ENCODE measurements around the gene KTN1.

KTN1 gene, protein sequence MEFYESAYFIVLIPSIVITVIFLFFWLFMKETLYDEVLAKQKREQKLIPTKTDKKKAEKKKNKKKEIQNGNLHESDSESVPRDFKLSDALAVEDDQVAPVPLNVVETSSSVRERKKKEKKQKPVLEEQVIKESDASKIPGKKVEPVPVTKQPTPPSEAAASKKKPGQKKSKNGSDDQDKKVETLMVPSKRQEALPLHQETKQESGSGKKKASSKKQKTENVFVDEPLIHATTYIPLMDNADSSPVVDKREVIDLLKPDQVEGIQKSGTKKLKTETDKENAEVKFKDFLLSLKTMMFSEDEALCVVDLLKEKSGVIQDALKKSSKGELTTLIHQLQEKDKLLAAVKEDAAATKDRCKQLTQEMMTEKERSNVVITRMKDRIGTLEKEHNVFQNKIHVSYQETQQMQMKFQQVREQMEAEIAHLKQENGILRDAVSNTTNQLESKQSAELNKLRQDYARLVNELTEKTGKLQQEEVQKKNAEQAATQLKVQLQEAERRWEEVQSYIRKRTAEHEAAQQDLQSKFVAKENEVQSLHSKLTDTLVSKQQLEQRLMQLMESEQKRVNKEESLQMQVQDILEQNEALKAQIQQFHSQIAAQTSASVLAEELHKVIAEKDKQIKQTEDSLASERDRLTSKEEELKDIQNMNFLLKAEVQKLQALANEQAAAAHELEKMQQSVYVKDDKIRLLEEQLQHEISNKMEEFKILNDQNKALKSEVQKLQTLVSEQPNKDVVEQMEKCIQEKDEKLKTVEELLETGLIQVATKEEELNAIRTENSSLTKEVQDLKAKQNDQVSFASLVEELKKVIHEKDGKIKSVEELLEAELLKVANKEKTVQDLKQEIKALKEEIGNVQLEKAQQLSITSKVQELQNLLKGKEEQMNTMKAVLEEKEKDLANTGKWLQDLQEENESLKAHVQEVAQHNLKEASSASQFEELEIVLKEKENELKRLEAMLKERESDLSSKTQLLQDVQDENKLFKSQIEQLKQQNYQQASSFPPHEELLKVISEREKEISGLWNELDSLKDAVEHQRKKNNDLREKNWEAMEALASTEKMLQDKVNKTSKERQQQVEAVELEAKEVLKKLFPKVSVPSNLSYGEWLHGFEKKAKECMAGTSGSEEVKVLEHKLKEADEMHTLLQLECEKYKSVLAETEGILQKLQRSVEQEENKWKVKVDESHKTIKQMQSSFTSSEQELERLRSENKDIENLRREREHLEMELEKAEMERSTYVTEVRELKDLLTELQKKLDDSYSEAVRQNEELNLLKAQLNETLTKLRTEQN (N-terminal part only)

DNA sequence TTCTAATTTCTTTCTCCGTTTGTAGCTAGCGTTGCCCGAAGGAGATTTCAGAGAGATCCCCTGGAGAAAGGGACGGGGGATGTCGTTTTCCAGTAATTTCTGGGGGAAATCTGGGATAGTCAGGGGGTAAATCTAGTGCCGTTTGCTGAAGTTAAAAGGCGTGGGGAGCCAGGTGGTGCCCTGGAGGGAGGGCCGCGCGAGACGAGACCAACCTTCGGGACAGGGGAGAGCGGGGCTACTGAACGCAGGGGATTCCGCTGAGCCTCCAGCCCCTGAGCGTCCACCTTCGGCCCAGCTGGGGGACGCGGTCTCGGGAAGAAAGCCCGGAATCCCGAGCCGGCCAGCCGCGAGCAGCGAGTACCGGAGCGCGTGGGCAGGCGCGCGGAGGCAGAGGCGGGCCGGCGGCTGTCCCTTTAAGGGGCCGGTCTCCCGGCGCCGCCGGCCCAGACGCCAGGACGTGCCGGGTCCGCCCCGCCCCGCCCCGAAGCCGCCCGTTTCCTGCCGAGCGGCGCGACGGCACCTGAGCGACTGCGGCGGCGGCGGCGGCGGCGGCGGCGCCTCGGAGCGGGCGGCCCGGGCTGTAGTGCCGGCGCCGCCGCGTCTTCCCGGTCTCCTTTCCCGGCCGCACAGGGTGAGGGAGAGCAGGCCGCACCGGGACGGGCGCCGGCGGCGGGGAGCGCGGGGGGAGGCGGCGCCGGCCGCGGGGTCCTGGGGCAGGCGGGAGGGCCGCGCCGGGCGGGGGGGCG lies at the start of gene KTN1:
Gene KTN1, plus strand, starts transcription at position 484 of the 746 bp plus-strand sequence. CDS start 31,842 bp downstream, outside the sequence.
- Histone ChIP-seq H3K9me3 (ENCODE audit: low read length) (no peaks in the 10 kb centered on the region), H2AFZ (ENCODE audit: low read depth, low read length) (peak within 1 kb of the TSS; percentile 89), H3K4me3 (ENCODE audit: low read length) (peak within 1 kb of the TSS; percentile 67), H3K4me1 (ENCODE audit: insufficient read depth, low read length) (peaks cover 18% of the 10 kb centered on the region), H3K27me3 (ENCODE audit: insufficient read depth, low read length) (no peaks in the 10 kb centered on the region), H3K36me3 (ENCODE audit: insufficient read depth, low read length) (peaks cover 3% of the 10 kb centered on the region)

DNA sequence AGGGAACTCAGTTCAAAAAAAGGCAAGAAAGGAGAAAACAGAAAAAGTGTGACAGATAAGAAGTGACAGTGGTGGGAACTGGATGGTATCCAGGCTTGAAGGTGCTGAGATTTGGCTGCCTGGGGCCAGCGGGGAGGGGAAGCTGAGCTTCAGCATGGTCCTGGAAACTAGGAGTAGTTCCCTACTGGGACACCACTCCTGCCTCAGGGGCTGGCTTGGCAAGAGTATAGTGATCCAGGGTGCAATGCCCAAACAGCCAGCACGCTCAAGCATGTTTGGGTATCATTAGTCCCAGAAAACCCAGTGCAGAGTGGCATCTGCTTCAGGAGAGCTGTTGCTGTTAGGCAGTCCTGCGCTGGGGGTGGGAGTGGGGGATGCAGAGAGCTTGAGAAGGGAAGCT lies 49.5 kb upstream of the KTN1 start:
- Histone ChIP-seq H2AFZ (ENCODE audit: low read depth, low read length) (no peak overlapping the region), H3K36me3 (ENCODE audit: insufficient read depth, low read length) (no peaks in the 10 kb centered on the region)

DNA sequence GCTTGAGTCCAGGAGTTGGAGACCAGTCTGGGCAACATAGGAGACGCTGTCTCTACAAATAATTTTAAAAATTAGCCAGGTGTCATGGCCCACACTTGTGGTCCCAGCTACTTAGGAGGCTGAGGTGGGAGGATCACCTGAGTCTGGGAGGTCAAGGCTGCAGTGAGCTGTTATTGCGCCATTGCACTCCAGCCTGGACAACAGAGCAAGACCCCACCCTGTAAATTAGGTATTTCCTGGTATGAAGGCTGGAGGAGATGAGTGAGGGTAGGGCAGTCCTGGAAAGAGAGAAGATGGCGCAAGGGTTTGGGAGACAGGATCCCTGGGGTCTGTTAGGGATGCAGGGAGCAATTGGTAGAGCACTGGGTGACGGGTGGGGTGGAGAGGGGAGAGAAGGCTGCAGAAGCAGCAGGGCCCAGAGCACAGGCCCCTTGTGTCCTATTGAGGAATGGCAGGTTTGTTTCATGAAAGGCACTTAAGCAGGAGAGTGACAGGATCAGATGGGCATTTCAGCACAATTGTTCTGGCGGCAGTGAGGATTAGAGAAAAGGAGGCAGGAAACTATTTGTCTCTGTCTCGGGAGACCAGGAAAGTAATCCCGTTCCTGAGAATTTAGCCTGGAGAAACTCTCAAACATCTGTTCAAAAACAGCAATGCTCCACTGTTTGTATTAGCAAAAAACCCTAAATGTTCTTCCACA lies 47.2 kb upstream of the KTN1 start:
- Histone ChIP-seq H2AFZ (ENCODE audit: low read depth, low read length) (no peak overlapping the region), H3K4me3 (ENCODE audit: low read length) (no peak overlapping the region), H3K9me3 (ENCODE audit: low read length) (no peaks in the 10 kb centered on the region), H3K36me3 (ENCODE audit: insufficient read depth, low read length) (no peaks in the 10 kb centered on the region), H3K27me3 (ENCODE audit: insufficient read depth, low read length) (no peaks in the 10 kb centered on the region), H3K4me1 (ENCODE audit: insufficient read depth, low read length) (peaks cover 1% of the 10 kb centered on the region)

More for the DNA sequence above, 49.5 kb upstream of the KTN1 start:
- no peak overlapping the region for H3K4me3 ChIP-seq (ENCODE audit: low read length)
- peaks cover 1% of the 10 kb centered on the region for H3K4me1 ChIP-seq (ENCODE audit: insufficient read depth, low read length)
- no peaks in the 10 kb centered on the region for H3K9me3 ChIP-seq (ENCODE audit: low read length)
- no peaks in the 10 kb centered on the region for H3K27me3 ChIP-seq (ENCODE audit: insufficient read depth, low read length)

DNA sequence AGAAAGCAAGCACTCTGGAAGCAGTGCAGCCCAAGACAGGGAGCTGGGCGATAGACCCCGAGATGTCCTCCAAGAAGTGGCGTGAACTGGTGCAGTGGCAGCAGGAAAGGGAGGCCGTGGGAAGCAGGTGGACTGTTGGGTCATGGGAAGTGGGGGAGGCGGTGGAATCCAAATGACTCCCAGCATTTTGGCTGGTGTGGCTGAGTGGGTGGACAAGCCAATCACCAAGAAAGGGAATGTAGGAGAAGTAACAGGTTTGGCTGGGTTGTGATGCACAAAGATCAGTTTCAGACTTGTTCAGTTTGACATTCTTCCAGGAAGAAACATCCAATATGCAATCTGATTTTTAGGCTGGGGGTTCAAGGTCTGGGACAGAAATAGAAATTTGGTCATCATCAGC lies 46.0 kb upstream of the KTN1 start:
- no peaks in the 10 kb centered on the region for H3K36me3 ChIP-seq (ENCODE audit: insufficient read depth, low read length)
- no peaks in the 10 kb centered on the region for H3K27me3 ChIP-seq (ENCODE audit: insufficient read depth, low read length)
- H3K9me3 ChIP-seq (ENCODE audit: low read length) = no peaks in the 10 kb centered on the region

DNA sequence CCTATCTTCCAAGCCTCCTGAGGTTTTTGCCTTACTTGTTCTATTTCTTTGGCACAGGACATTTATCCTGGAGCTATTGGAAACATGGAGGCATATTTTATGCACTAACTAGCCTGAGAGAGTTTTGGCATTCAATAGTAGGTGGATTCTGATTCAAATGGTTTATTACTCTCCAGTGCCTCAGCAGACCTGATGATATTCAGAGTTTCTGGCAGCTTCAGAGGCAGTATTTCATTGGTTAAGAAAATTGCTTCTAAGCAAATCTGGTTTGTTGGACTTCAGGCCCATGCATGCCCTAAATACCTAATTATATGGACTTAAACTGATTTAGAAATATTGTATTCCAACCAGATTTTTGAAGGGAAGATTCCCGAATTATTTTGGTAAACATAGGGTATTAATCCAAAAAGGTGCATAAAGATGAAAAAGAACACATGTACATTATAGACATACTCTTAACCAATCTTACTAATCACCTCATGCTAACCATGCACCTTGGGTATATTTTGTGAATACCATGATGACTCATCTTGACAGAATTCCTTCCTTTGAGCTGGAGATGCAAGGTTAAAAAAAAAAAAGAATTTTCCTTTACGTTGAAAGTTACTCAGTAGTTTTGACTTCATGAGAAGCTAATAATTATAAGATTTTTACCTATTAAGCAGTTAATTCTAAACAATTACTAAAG lies 44.3 kb upstream of the KTN1 start:
- H3K36me3 ChIP-seq (ENCODE audit: insufficient read depth, low read length) = no peaks in the 10 kb centered on the region
- H3K4me1 ChIP-seq (ENCODE audit: insufficient read depth, low read length) = peaks cover 1% of the 10 kb centered on the region
- H3K27me3 ChIP-seq (ENCODE audit: insufficient read depth, low read length) = no peaks in the 10 kb centered on the region
- H3K4me3 ChIP-seq (ENCODE audit: low read length) = no peak overlapping the region
- no peaks in the 10 kb centered on the region for H3K9me3 ChIP-seq (ENCODE audit: low read length)
- no peak overlapping the region for H2AFZ ChIP-seq (ENCODE audit: low read depth, low read length)

More for the DNA sequence above, 46.0 kb upstream of the KTN1 start:
- H3K4me1 ChIP-seq (ENCODE audit: insufficient read depth, low read length) = peaks cover 1% of the 10 kb centered on the region
- no peak overlapping the region for H3K4me3 ChIP-seq (ENCODE audit: low read length)
- H2AFZ ChIP-seq (ENCODE audit: low read depth, low read length) = no peak overlapping the region

DNA sequence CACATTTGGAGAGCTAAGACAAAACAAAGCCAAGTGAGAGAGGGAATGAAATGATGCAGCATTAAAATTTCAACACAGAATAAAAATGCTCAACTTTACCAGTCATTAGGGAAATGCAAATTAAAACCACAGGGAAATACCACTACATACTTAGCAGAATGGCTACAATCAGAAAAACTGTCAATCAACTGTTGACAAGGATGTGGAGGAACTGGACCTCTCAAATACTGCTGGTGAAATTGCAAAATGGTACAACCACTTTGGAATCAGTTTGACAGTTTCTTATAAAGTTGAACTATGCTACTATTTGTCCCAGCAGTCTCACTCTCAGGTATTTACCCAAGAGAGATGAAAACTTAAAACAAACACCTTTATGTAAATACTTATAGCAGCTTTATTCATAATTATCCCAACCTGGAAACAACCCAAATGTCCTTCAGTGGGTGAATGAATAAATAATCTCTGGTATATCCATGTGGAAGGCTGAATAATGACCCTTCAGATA lies 43.8 kb upstream of the KTN1 start:
- Histone ChIP-seq H3K36me3 (ENCODE audit: insufficient read depth, low read length) (no peaks in the 10 kb centered on the region), H2AFZ (ENCODE audit: low read depth, low read length) (no peak overlapping the region), H3K27me3 (ENCODE audit: insufficient read depth, low read length) (no peaks in the 10 kb centered on the region), H3K4me1 (ENCODE audit: insufficient read depth, low read length) (peaks cover 1% of the 10 kb centered on the region), H3K9me3 (ENCODE audit: low read length) (no peaks in the 10 kb centered on the region), H3K4me3 (ENCODE audit: low read length) (no peak overlapping the region)

DNA sequence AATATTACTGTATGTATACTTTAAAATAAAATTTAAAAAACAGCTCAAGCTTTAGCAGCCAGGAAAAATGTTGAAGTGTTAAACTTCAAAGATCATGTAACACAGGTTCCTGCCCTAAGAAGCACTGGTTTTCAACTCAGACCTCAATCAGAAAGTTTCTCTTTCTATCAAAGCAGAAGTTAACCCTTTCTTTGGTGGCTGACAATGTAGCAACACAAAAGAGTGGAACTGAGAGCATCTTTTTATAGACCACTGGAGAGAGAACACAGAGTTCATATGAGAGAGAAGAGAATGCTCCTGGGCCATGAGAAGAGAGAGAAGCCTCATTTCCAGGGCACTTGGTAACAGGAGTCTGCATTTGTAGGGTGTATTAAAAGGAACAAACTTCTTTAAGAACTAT lies 42.2 kb upstream of the KTN1 start:
- Histone ChIP-seq H3K4me3 (ENCODE audit: low read length) (no peak overlapping the region), H3K9me3 (ENCODE audit: low read length) (no peaks in the 10 kb centered on the region), H3K27me3 (ENCODE audit: insufficient read depth, low read length) (no peaks in the 10 kb centered on the region), H3K4me1 (ENCODE audit: insufficient read depth, low read length) (peaks cover 1% of the 10 kb centered on the region), H2AFZ (ENCODE audit: low read depth, low read length) (no peak overlapping the region), H3K36me3 (ENCODE audit: insufficient read depth, low read length) (no peaks in the 10 kb centered on the region)

DNA sequence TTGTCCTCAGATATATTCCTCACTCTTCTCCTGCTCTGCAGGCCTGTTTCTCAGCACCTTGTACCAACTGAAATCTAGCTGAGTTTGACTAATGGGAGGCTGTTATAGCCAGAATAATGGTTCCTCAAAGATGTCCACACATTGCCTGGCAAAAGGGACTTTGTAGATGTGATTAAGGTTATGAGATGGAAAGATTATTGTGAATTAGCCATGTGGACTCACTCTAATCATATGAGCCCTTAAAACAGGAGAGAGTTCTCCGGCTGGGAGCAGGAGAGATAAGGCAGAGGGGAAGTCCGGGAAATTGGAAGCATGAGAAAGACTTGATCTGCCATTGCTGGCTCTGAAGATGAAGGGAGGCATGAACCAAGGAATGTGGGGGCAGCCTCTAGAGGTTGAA lies 40.0 kb upstream of the KTN1 start:
- no peaks in the 10 kb centered on the region for H3K4me1 ChIP-seq (ENCODE audit: insufficient read depth, low read length)
- H2AFZ ChIP-seq (ENCODE audit: low read depth, low read length) = no peak overlapping the region
- H3K9me3 ChIP-seq (ENCODE audit: low read length) = no peaks in the 10 kb centered on the region
- no peak overlapping the region for H3K4me3 ChIP-seq (ENCODE audit: low read length)
- H3K36me3 ChIP-seq (ENCODE audit: insufficient read depth, low read length) = no peaks in the 10 kb centered on the region
- H3K27me3 ChIP-seq (ENCODE audit: insufficient read depth, low read length) = no peaks in the 10 kb centered on the region

DNA sequence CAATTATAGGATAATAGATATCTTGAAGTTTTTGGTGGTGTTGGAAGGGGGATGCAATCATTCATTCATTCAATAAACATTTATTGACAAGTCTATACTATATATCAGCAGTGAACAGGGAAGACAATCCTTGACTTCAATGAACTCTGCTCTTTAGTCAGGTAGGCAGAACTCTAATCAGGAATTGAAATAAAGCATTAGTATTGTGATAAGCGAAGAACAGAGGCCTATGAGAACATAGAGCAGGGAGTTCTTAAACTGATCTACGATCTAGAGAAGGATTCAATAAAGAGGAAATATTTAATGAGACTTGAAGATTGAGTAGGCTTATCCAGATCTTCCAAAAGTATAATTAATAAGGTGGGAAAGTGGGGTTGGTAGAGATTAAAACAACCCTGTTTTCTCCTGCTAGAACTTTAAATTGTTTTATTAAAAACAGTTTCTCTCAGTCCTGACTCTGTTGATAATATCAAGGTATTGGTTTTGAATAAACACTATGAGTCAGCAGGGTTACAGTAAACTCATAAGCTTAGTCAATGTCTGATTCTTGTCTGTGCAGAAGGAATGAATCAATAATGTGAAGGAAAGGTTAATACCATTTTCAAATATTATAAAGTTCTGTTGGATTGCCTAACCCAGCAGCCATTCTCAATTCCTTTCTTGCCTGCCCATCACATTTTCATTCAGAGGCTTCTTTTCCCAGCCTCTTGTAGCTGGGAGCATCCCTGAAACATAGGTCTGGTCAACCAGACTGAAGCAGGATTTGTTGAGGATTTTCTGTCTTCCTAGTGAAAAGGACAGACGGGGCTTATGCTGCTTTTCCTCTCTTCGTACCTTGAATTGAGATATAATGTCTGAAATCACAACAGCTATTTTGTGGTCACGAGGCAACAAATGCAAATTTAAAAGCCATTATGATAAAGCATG lies 38.9 kb upstream of the KTN1 start:
- Histone ChIP-seq H3K9me3 (ENCODE audit: low read length) (no peaks in the 10 kb centered on the region), H3K4me3 (ENCODE audit: low read length) (no peak overlapping the region), H3K36me3 (ENCODE audit: insufficient read depth, low read length) (no peaks in the 10 kb centered on the region), H3K4me1 (ENCODE audit: insufficient read depth, low read length) (no peaks in the 10 kb centered on the region), H2AFZ (ENCODE audit: low read depth, low read length) (no peak overlapping the region), H3K27me3 (ENCODE audit: insufficient read depth, low read length) (no peaks in the 10 kb centered on the region)

DNA sequence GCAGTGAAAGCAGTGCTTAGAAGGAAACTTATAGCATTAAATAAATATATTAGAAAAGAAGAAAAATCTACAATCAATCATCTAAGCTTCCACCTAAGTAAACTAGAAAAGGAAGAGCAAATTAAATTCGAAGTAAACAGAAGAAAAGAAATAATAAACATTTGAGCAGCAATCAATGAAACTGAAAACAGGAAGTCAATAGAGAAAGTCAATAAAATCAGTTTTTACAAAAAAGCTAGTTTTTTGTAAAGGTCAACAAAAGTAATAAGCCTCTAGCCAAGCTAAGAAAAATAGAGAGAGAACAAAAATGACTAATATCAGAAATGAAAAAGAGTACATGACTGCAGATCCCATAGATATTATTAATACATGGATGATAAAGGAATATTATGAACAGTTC lies 34.2 kb upstream of the KTN1 start:
- no peaks in the 10 kb centered on the region for H3K36me3 ChIP-seq (ENCODE audit: insufficient read depth, low read length)
- H3K4me1 ChIP-seq (ENCODE audit: insufficient read depth, low read length) = no peaks in the 10 kb centered on the region
- no peaks in the 10 kb centered on the region for H3K27me3 ChIP-seq (ENCODE audit: insufficient read depth, low read length)

More for the DNA sequence above, 34.2 kb upstream of the KTN1 start:
- Histone ChIP-seq H3K9me3 (ENCODE audit: low read length) (no peaks in the 10 kb centered on the region), H3K4me3 (ENCODE audit: low read length) (no peak overlapping the region), H2AFZ (ENCODE audit: low read depth, low read length) (no peak overlapping the region)
